Measurements from ENCODE around the gene DLX1.

The DLX1 gene

GRCh38 chr2:172088245-172089004 is 3.1 kb downstream of the DLX1 start:
- no peak overlapping the region for H3K4me3 ChIP-seq (ENCODE audit: low read depth, low read length)
- TF ChIP-seq CTCF (IDR thresholded peaks at IDR 0.05; ENCODE audit: borderline replicate concordance, insufficient read depth, low read depth, low read length): no peak

- no peak overlapping the region for H3K4me3 ChIP-seq (ENCODE audit: low read depth, low read length)
- TF ChIP-seq CTCF (IDR thresholded peaks at IDR 0.05; ENCODE audit: borderline replicate concordance, insufficient read depth, low read depth, low read length): no peak
These were observed 3.7 kb downstream of the DLX1 start for GRCh38 chr2:172089005-172089504.

GRCh38 chr2:172089633-172090032 is 4.3 kb downstream of the DLX1 start:
- no peak for TF ChIP-seq CTCF (IDR thresholded peaks at IDR 0.05; ENCODE audit: borderline replicate concordance, insufficient read depth, low read depth, low read length)
- H3K4me3 ChIP-seq (ENCODE audit: low read depth, low read length): no peak overlapping the region

- TF ChIP-seq CTCF (IDR thresholded peaks at IDR 0.05; ENCODE audit: borderline replicate concordance, insufficient read depth, low read depth, low read length): no peak
- H3K4me3 ChIP-seq (ENCODE audit: low read depth, low read length): no peak overlapping the region
These were observed 5.0 kb downstream of the DLX1 start for GRCh38 chr2:172090044-172090961.

GRCh38 chr2:172091000-172091641 is 5.8 kb downstream of the DLX1 start:
- no peak for TF ChIP-seq CTCF (IDR thresholded peaks at IDR 0.05; ENCODE audit: borderline replicate concordance, insufficient read depth, low read depth, low read length)
- no peak overlapping the region for H3K4me3 ChIP-seq (ENCODE audit: low read depth, low read length)

- no peak for TF ChIP-seq CTCF (IDR thresholded peaks at IDR 0.05; ENCODE audit: borderline replicate concordance, insufficient read depth, low read depth, low read length)
- no peak overlapping the region for H3K4me3 ChIP-seq (ENCODE audit: low read depth, low read length)
These were observed 6.7 kb downstream of the DLX1 start for GRCh38 chr2:172091761-172092566.
